Daoy (cell line): ENCODE data around the gene ANXA3. TPM values are rescaled to one million over a fixed set of nuclear protein-coding genes. Genes with fewer than 3 reads are reported as not detected.
"Not testable (repeated sequence)": the region's sequence is repeated elsewhere in the genome, so short reads cannot be mapped to it uniquely, and the experiment has no call there.

Experiments used
- DNase-seq: peaks from one replicate; pipeline ENCODE4 v3.0.0-alpha.2; 2015; ENCODE audit warnings: low read depth
- total RNA-seq: library from RNA; depleted of rRNA; stranded (reverse); fragments of >200 nt; shearing (Covaris generic); gene quantifications from 2 replicates; pipeline ENCODE4 v1.2.3, GENCODE V29; 2014

The ANXA3 gene
- total RNA-seq, 1 experiment from 2014 or later = 31.7 TPM

DNA sequence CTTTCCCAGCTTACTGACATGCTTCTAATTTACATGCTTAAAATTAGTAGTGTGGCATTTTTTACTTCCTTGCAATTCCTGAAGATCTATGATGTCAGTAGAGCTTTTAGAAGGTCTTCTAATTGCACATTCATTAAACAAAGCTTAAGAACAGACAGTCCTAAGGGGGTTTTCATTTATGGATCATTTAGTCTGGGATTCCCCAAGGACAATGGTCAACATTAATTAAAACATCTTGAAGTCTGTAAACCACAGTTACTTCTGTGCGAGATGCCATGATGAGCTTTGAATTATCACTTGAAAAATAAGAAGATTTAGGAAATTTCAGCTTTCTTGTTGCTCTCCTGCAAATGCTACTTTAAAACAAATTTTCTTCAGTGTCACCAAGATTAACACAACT, 20.2 kb downstream of the ANXA3 start:
- DNase-seq = no peak

DNA sequence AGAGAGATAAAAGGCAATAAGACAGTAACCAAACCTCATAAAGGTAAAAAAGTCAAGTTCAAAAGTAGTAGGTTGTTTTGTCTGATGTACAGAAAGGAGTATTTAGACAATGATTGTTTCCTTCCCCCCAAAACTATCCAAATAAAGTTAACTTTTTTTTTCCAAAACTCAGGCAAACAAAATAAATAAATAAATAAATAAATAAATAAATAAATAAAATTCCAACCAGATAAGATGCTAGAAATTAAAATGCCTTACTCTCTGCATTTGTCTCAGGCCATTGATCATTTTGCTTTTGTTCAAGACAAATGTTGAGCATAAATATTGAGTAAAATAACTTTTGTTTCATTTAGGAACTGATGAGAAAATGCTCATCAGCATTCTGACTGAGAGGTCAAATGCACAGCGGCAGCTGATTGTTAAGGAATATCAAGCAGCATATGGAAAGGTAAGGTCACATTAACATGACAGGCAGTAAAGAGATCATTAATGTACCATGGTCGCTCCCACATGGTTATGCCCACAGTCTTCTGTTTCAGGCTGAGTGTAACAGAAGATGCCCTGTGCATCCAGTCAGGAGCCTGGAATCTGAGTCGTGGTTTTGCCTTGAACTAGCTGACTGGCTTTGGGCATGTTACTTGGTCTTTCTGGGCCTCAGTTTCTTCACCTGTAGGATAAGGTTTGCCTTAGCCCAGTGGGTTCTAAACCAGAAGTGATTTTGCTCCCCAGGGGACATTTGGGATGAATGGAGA, 27.3 kb downstream of the ANXA3 start:
- DNase-seq = no peak

DNA sequence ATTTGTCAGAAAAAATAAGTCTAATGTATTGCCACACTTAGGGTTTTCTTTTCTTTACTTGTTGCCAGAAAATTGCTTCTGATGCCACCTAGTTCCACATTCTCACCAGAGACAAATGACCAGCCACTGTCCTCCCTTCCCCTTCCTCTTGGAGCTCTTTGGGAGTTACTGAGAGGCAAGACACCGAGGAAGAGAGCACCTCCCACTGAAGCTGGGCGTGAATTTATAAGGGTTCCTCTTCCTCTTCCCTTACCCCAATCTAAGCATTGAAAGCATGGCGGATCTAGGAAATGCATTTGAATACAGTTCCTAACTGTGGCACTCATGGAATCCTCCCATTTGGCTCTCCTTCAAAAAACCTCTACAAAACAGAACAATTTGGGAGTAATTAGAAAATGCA, 30.0 kb downstream of the ANXA3 start:
- DNase-seq = no peak

DNA sequence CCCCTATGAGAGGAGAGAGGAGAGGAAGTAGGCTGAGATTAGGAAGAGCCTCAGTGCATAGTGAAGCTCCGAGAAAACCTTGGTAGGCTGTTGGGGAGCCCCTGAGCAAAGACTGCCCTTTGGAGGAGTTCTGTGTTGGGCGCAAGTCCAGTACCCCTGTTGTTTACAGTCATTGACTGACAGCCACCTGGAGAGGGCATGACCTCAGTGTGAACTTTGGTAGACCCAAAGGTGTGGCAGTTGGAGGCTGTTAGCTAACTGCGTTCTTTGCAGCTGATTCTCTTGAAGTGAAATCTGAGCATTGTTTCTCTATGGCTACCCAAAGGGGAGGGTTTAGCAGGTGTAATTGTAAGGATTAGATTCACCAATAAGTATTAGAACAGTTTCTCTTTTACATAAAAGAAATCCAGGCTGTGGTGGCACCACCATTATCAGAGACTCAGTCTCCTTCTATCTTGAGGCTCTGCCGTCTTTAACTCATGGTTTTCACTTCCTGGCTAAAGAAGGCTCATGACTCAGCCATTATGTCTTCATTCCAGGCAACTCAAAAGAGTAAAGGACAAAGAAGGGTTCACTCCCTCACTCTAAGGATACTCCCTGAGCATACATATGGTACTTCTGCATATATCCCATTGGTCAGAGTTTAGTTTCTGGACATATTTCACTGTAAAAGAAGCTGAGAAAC, 33.4 kb downstream of the ANXA3 start:
- DNase-seq = no peak

DNA sequence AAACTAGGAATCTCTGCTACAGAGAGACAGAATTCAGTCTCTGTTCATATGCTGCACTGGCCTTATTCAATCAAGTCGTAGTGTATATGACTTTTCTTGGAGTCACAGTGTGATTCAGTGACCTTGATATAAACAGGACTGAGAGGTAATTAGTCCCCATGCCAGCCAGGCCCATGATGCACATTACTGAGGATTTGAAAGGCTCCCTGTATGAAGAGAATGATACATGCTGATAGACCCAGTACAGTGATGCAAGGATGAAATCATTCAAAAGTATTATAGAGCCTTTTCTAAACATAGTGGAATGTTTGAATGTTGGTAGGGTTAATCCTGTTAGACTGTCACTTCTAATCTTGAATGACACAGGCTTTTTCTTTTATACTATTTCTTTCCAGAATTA, 34.1 kb downstream of the ANXA3 start:
- DNase-seq = no peak

GRCh38 chr4:78588894-78589545, 37.5 kb downstream of the ANXA3 start:
- DNase-seq = no peak

DNA sequence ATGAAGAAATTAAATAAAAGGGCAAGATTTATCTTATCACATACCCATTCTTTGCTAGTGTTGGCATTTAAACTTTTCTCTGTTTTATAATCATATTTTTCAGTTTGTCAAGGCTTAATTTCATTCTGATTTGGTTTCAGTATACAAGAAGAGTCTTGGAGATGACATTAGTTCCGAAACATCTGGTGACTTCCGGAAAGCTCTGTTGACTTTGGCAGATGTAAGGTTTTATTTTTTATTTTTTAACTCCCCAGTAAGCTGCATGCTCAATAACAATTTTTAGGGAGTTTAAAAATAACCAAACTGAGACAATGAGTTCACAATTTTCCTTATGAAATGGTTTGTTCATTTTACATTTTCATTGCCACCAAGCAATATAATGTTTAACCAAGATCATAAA, 39.8 kb downstream of the ANXA3 start:
- DNase-seq = no peak

DNA sequence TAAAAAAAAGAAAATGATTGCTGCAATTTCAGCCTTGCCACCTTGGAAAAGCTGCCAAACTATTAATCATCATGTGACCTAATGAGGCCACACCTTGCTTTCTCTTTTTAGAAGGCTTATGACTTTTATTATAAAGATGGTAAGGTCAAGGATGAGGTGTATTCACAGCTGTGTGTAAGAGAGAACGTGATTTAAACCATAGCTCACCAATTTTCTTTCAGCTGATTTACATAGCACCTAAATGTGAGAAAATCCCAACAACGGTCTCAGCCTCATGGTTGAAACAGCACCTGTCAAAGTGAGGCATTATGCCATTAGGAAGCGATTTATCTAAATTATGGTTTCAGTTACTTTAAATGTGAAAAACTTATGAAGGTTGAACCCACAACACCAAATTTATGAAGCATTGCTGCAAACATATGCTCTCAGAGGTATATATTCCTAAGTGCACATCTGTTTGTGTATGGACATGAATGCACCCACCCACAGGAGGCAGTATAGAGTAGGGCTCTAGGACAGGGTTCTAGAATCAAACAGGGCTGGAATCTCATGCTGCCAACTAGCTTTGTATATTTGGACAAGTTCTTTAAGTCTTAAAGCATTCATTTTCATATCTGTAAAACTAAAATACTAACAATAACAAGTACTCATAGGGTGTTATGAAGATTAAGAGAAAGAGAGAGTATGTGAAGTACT, 40.7 kb downstream of the ANXA3 start:
- DNase-seq = peak; percentile 2

DNA sequence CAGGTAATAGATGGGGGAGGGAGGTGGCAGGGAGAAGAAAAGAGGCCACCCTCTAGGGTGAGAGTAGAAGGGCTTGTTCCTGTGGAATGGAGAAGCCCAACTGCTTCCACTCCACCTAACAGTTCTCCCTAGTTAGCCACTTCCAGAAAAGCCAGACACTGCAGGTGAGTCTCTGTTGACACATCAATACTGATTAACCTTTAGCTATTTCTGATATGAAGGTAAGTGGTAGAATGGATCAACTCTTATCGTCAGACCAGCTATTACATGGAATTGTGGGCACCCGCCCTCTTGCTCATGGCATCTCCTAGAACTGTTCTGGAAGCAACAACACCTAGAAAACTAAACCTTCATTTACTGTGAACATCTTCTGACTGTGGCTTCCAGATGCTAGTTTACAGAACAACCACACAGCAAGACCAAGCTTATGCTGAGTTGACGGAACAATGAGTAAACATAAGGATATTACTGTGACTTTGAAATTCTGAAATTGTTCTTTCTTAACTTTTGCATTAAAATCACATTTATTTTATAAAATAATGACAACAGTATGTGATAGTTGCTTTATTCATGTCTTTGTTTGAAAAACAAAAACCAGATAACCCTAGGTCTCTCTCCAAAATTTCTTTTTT, 44.7 kb downstream of the ANXA3 start:
- no peak for DNase-seq

DNA sequence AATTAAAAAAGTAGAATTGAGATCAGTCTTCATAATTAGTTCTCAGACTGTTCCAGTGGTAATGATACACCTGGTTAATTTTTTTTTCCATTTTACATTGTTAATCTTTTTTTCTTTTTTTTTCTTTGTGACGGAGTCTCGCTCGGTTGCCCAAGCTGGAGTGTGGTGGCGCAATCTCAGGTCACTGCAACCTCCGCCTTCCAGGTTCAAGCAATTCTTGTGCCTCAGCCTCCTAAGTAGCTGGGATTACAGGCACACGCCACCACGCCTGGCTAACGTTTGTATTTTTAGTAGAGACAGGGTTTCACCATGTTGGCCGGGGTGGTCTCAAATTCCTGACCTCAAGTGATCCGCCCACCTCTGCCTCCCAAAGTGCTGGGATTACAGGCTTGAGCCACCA, 46.9 kb downstream of the ANXA3 start:
- DNase-seq = not testable (repeated sequence)

GRCh38 chr4:78599147-78599546, 47.6 kb downstream of the ANXA3 start:
- no peak for DNase-seq

DNA sequence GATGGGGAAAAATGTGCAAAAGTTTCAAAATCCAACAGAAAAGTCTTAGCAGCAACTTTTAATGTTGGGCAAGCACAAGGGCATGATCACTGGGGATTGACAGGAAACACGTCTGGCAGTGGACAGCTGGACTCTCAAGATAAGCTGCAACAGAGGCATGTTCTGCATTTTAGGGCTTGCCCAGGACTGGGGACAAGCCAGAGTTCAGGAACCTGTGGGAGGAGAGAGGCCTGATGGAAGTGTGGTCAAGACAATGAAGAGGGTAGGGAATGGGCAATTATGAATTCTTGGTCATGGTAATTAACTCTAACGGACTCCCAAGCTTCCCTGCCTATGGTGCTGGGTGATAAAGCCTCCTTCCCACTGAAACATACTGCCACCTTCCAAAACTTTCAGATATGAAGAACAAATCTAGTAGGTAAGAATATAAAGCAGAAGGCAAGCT, 48.4 kb downstream of the ANXA3 start:
- no peak for DNase-seq

- DNase-seq = peak; percentile 14
Measured at GRCh38 chr4:78601013-78601412, 49.4 kb downstream of the ANXA3 start.

DNA sequence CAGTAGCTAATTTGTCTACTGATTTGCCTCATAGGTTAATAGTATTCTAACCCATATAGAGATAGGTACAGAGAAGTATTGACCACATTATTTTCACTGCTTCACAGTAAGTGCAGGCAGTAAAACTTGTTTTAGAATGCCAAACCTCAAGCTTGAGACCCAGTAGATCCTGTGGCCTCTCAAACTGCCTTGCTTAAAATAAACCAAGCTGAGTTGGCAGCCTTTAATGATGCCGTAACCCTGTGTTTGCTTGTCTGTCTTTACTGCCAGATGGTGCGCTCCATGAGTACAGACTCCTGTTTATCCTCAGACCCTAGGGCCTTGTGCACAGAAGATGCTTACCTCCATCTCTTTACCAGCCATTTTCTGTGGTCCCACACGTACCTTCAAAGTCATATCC, 50.8 kb downstream of the ANXA3 start:
- no peak for DNase-seq

- no peak for DNase-seq
Measured at GRCh38 chr4:78603384-78603783, 51.8 kb downstream of the ANXA3 start.

DNA sequence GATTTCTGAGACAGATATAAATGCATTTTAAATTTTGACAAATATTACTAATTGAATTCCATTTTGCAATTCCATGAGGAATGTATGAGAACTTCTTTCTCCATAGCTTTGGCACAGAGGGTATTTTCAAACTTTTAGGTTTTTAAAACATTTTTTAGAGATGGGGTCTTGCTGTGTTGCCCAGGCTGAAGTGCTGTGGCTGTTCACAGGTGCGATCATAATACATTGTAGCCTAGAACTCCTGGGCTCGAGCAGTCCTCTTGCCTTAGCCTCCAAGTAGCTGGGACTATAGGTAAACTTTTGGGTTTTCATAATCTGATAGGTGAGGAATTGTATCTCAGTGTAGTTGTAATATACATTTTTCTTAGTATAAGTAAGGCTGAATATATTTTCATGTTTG, 53.4 kb downstream of the ANXA3 start:
- no peak for DNase-seq

GRCh38 chr4:78606035-78606434, 54.5 kb downstream of the ANXA3 start:
- DNase-seq = no peak

DNA sequence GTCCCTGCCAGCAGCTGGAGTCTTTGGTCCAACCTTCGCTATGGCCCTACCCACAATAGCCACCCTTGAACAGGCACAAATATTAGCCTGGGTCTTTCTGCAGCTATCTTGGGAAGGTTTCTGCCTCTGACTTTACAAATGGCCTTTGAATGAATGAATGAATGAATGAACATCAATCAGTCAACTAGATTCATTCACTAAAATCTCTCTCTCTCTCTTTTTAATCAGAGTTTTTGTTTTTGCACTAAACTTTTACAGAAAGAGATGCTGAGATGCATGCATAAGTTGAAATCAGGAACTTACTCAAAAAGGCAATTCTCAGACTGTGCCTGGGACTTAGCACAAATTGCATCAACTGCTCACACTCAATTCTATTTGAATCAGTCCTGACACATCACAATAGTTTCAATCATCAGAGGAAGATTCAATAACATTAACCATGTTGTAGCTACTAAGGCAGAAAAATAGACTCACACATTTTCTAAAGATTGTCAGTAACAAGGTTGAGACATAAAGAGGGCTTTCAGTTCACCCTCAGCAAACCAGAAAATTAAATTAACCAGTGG, 55.0 kb downstream of the ANXA3 start:
- DNase-seq = no peak

DNA sequence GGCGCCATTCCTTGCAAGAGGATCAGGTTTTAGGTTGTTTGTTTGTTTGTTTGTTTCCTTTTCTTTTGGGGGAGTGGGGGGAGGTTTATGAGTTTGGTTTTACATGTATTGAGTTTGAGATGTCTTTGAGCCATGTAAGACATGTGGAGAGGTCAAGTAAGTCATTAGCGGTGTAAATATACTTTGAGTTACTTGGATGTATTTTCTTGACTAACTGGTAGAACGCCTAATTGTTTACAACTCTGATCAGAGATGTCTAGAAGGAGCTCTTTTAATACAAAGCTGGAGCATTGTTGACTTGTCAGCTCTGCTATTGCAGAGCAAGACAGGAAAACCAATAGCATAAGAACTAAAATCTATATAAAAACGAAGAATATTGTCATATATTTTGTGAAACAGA, 57.1 kb downstream of the ANXA3 start:
- no peak for DNase-seq

- DNase-seq = no peak
Measured at GRCh38 chr4:78609580-78609979, 58.0 kb downstream of the ANXA3 start.

DNA sequence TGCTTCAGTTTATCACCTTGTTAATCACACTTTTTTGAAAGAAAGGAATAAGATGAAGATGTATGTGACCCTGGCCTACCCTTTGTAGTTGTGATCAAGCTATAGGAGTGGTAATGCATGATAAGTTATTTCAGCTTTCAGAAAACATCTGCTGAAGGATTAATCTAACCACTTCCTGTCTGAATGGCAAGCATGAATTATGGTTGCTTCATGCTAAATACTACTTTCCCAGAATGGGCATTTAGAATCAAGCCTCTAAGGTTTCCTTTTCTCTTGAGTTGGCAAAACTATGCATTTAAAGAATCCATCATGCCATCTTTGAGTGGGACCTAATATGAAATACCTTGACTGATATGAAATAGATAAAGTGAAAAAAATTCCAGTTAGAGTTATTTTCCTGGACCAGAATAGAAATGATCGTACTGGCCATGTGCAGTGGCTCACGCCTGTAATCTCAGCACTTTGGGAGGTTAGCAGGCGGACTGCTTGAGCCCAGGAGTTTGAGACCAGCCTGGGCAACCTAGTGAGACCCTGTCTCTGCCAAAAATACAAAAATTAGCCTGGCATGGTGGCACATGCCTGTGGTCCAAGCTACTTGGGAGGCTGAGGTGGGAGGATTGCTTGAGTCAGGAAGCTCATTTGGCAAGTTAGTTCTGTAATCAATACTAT, 59.1 kb downstream of the ANXA3 start:
- no peak for DNase-seq
